K562 (cell line): ENCODE data around the gene RSPH1. TPM values are rescaled to one million over a fixed set of nuclear protein-coding genes. Genes with fewer than 3 reads are reported as not detected.

Experiments used
- ARID1B ChIP-seq: fragments of 450-650 bp; IDR thresholded peaks from 2 replicates; pipeline ENCODE4 v1.6.1; 2016; ENCODE audit warnings: antibody characterized with exemption, mild to moderate bottlenecking, inconsistent platforms
- CHD2 ChIP-seq: IDR thresholded peaks from 2 replicates; pipeline ENCODE4 v1.6.1; 2011; ENCODE audit warnings: low read depth, low read length
- CREB1 ChIP-seq, 2 experiments: sonication (generic) in 1 of 2; formaldehyde crosslinking in 1 of 2; IDR thresholded peaks; 2 replicates each; pipeline versions ENCODE4 v1.6.1 to v1.8.0; 2012 to 2022; ENCODE audit warnings: inconsistent platforms in 1 of 2, mild to moderate bottlenecking in 1 of 2, missing genetic modification reagents in 1 of 2, moderate library complexity in 1 of 2
- E2F4 ChIP-seq: sonication (generic); formaldehyde crosslinking; IDR thresholded peaks from 2 replicates; pipeline ENCODE4 v1.8.0; 2022; ENCODE audit warnings: mild to moderate bottlenecking, low read depth, missing genetic modification reagents
- HCFC1 ChIP-seq: IDR thresholded peaks from 2 replicates; pipeline ENCODE4 v1.6.1; 2012; ENCODE audit warnings: low read depth, low read length, improper control_type of control experiment
- MYNN ChIP-seq, 2 experiments: sonication (generic); formaldehyde crosslinking in 1 of 2; IDR thresholded peaks; 2 replicates each; pipeline versions ENCODE4 v1.5.0 to v1.6.1; 2016 to 2020; ENCODE audit warnings: antibody characterized with exemption in 1 of 2, missing genetic modification reagents in 1 of 2
- OTX1 ChIP-seq: fragments of 450-650 bp; formaldehyde crosslinking; IDR thresholded peaks from 2 replicates; pipeline ENCODE4 v1.4.0; 2022; ENCODE audit warnings: mild to moderate bottlenecking
- PHF8 ChIP-seq: fragments of 200-600 bp; sonication (generic); IDR thresholded peaks from 2 replicates; pipeline ENCODE4 v1.6.1; 2012; ENCODE audit warnings: mixed run types, mild to moderate bottlenecking, inconsistent platforms, low read length, moderate library complexity, borderline replicate concordance
- POLR2G ChIP-seq: fragments of 200-400 bp; formaldehyde crosslinking; IDR thresholded peaks from 2 replicates; pipeline ENCODE4 v1.6.1; 2017; ENCODE audit warnings: low read depth, mild to moderate bottlenecking, antibody characterized with exemption, low read length, moderate library complexity
- POU5F1 ChIP-seq: fragments of 150-350 bp; IDR thresholded peaks from 2 replicates; pipeline ENCODE4 v1.6.1; 2014; ENCODE audit warnings: borderline replicate concordance, low read length, low read depth, mild to moderate bottlenecking; ENCODE audit not compliant: partially characterized antibody
- RBBP5 ChIP-seq: fragments of 200-600 bp; sonication (generic); IDR thresholded peaks from 2 replicates; pipeline ENCODE4 v1.6.1; 2012; ENCODE audit warnings: borderline replicate concordance, mild to moderate bottlenecking, low read length, control low read depth, inconsistent platforms; ENCODE audit not compliant: insufficient read depth, poor library complexity, severe bottlenecking
- RBFOX2 ChIP-seq: fragments of 200-400 bp; formaldehyde crosslinking; IDR thresholded peaks from 2 replicates; pipeline ENCODE4 v1.6.1; 2017; ENCODE audit warnings: low read depth, mild to moderate bottlenecking, low read length, moderate library complexity
- RCOR1 ChIP-seq, 2 experiments: IDR thresholded peaks; 2 replicates each; pipeline ENCODE4 v1.6.1; 2012; ENCODE audit warnings: low read depth in 2 of 2, low read length in 2 of 2, borderline replicate concordance in 1 of 2, improper control_type of control experiment in 1 of 2
- TFAP4 ChIP-seq: sonication (generic); formaldehyde crosslinking; IDR thresholded peaks from 2 replicates; pipeline ENCODE4 v1.8.0; 2022; ENCODE audit warnings: missing genetic modification reagents, mild to moderate bottlenecking, moderate library complexity, borderline replicate concordance
- TSHZ1 ChIP-seq: fragments of 250-450 bp; sonication (Bioruptor Pico); IDR thresholded peaks from 2 replicates; pipeline ENCODE4 v1.4.0; 2020; ENCODE audit warnings: mild to moderate bottlenecking, moderate library complexity
- U2AF1 ChIP-seq: fragments of 200-400 bp; formaldehyde crosslinking; optimal IDR thresholded peaks from 2 replicates; pipeline ENCODE3; 2017; ENCODE audit warnings: mild to moderate bottlenecking, low read depth, low read length, moderate library complexity
- polyA plus RNA-seq, 8 experiments: library from polyadenylated mRNA; depleted of rRNA in 4 of 8; stranded (reverse) in 5 of 8; unstranded in 3 of 8; fragments of >200 nt; fragmentation: Nextera tagmentation in 2 of 8; fragmentation: Illumina TruSeq in 1 of 8; extraction: Ambion mirVana in 2 of 8; extraction: Trizol in 1 of 8; gene quantifications; 2 replicates each; pipeline versions ENCODE4 v1.2.1 to v1.2.3, GENCODE V29; 2011 to 2014; ENCODE audit warnings: inconsistent platforms in 1 of 8, missing spikeins in 1 of 8
- total RNA-seq, 7 experiments: library from RNA; depleted of rRNA in 6 of 7; stranded (reverse); fragments of >200 nt in 6 of 7; fragmentation: Illumina TruSeq in 2 of 7; extraction: Trizol in 2 of 7; gene quantifications; 2 replicates each; pipeline versions ENCODE4 v1.2.1 to v1.2.3, GENCODE V29; 2011 to 2021; ENCODE audit warnings: low replicate concordance in 1 of 7
- TF ChIP-seq, protein P1 (sequence below): sonication (generic); formaldehyde crosslinking; IDR thresholded peaks from 2 replicates; pipeline ENCODE4 v1.9.0; 2022; ENCODE audit warnings: mild to moderate bottlenecking, missing genetic modification reagents
- TF ChIP-seq, protein P2 (sequence below): fragments of 450-650 bp; formaldehyde crosslinking; IDR thresholded peaks from 2 replicates; pipeline ENCODE4 v1.4.0; 2020; ENCODE audit warnings: mild to moderate bottlenecking

RSPH1 gene
- total and polyA plus RNA-seq, 9 of the 15 experiments (the other 6 are each of a cell fraction or from before 2014, with no cell fraction given), result 0.17 TPM; not detected in 8

DNA sequence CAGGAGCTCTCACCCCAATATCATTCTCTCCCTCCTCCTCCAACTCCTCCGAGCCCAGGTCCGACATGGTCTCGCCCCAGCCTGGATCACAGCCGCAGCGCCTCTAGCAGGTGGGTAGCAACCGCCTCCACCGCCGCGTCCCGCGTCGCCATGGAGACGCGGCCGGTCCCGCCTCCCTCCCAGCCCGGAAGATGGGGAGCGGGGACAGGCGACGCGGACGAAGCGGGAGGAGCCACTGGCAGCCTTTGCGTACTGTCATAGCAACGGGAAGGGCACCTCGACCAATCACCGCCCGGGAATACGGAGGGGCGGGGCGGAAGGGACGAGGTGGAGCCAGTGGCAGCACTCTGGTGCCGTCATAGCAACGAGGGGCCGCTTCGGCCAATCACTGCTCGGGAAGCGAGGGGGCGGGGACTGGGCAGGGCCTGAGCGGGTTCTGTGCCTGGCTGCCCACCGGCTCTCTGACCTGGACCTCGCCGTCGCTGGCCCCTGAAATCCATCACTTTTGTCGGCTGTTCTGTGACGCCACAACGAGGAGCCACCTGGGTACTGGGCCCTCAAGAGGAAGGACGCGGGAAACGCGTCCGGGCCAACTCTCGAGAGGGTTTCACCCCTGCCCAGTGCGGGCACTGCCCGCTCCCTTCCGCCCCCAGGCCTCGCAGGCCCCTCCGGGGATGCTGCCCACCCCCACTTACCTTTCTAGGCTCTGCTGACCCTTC is at the start of gene RSPH1 (continued):
- TF ChIP-seq TFAP4 (CRISPR knock-in tag) (peak; percentile 81; the same call in 1 of the 2 replicates), ARID1B (no peak), RBFOX2 (0 out of 2 replicates have a peak, but pooled peaks have one; percentile 30), POU5F1 (peak; percentile 12), POLR2G (peak; percentile 41; the same call in 1 of the 2 replicates), RBBP5 (no peak), E2F4 (CRISPR knock-in tag) (no peak; the same call in 1 of the 2 replicates), MYNN (IDR thresholded peaks at IDR 0.05) (no peak), MYNN (CRISPR knock-in tag; IDR thresholded peaks at IDR 0.05) (0 out of 2 replicates have a peak, but pooled peaks have one; percentile 38), CREB1 (IDR thresholded peaks at IDR 0.05) (peak; percentile 87), CREB1 (CRISPR knock-in tag; IDR thresholded peaks at IDR 0.05) (peak; percentile 85), CHD2 (peak; percentile 49; the same call in 1 of the 2 replicates), TSHZ1 (CRISPR knock-in tag) (no peak), HCFC1 (peak; percentile 50; the same call in 1 of the 2 replicates), OTX1 (CRISPR knock-in tag) (no peak), U2AF1 (no peak), PHF8 (peak; percentile 51; the same call in 1 of the 2 replicates), RCOR1 (IDR thresholded peaks at IDR 0.05; ENCODE audit: borderline replicate concordance in 1 of 2, low read depth in 2 of 2, low read length in 2 of 2) (peak in 1 of 2 experiments; percentile 92; a peak in 3 of 4 replicates)
- TF ChIP-seq, protein P1, sequence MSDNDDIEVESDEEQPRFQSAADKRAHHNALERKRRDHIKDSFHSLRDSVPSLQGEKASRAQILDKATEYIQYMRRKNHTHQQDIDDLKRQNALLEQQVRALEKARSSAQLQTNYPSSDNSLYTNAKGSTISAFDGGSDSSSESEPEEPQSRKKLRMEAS (CRISPR knock-in tag), result peak; percentile 68
- TF ChIP-seq, protein P2, sequence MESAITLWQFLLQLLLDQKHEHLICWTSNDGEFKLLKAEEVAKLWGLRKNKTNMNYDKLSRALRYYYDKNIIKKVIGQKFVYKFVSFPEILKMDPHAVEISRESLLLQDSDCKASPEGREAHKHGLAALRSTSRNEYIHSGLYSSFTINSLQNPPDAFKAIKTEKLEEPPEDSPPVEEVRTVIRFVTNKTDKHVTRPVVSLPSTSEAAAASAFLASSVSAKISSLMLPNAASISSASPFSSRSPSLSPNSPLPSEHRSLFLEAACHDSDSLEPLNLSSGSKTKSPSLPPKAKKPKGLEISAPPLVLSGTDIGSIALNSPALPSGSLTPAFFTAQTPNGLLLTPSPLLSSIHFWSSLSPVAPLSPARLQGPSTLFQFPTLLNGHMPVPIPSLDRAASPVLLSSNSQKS (CRISPR knock-in tag), result no peak
